SK-N-DZ (cell line): ENCODE measurements around the gene NR2F1-AS1.
"Not testable (repeated sequence)": the region's sequence is repeated elsewhere in the genome, so short reads cannot be mapped to it uniquely, and the experiment has no call there.

ENCODE experiments used
- DNase-seq: peaks from one replicate; pipeline ENCODE4 v3.0.0-alpha.2; 2015; ENCODE audit warnings: low spot score

NR2F1-AS1 gene

GRCh38 chr5:93519740-93520139, 61.3 kb downstream of the NR2F1-AS1 start:
- DNase-seq = no peak

DNA sequence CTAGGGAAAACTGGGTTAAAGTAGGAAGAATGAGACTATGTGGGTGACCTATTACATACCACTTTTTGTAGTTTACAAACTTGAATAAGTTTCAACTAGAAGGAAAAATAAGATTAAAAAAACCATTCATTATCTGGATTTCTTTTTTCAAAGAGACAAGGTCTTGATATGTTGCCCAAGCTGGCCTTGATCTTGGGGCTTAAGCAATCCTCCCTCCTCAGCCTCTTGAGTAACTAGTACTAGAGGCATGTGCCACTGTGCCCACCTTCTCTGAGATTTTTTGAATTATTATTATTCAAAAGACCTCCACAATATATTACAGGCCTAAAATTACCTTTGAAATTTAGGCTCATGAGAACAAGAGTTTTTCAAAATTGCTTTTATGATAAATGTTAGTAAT, 63.2 kb downstream of the NR2F1-AS1 start:
- no peak for DNase-seq

GRCh38 chr5:93513298-93513697, 67.7 kb downstream of the NR2F1-AS1 start:
- no peak for DNase-seq

DNA sequence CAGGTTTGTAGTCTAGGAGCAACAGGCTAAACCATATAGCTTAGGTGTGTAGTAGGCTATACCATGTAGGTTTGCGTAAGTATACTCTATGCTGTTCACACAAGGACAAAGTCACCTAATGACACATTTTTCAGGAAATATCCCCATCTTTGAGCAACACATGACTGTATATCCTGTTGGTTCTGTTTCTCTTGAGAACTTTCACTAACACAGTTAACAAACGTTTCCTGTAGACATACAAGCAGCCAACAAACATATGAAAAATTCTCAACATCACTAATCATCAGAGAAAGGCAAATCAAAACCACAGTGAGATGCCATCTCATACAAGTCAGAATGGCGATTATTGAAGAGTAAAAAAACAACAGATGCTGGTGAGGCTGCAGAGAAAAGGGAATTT, 68.2 kb downstream of the NR2F1-AS1 start:
- no peak for DNase-seq

GRCh38 chr5:93511445-93511844, 69.6 kb downstream of the NR2F1-AS1 start:
- no peak for DNase-seq

- no peak for DNase-seq
Observed at GRCh38 chr5:93510626-93511380, 70.2 kb downstream of the NR2F1-AS1 start.

GRCh38 chr5:93505553-93505952, 75.5 kb downstream of the NR2F1-AS1 start:
- DNase-seq = not testable (repeated sequence)

- DNase-seq = no peak
Observed at GRCh38 chr5:93503598-93504067, 77.4 kb downstream of the NR2F1-AS1 start.

DNA sequence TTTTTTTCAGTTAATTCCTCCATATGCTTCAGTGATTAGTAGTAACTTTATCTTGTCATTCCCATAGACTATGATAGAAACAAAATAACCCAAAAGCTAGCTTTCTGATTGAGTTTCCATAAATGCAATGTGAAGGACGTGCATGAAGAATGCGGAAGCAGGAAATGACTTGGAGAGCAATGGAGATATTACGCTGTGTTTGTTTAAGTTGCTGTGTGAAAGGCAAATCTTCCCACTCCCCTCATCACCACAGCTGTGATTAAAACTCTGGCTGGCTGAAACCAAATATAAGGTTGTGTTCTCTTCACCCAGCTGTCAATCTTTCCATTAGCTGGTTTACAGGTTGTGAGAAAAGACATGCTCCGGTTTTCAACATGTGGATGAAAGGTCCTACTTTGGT, 83.9 kb downstream of the NR2F1-AS1 start:
- peak; percentile 86 for DNase-seq

DNA sequence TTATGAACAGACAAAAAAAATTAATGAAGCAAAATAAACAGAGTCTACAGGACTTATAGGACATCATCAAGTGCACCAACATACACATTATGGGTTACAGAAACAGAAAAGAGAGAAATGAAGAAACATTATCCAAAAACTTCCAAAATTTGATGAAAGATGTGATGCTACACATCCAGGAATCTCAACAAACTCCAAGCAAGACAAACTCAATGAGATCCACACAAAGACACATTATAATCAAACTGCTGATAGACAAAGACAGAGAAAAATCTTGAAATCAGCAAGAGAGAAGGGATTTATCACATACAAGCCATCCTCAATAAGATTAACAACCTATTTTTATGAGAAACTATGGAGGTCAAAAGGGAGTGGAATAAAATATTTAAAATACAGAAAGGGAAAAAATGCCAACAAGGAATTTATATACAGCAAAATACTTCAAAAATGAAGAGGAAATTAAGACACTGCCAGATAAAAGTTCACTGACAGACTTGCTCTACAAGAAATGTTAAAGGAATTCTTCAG, 101.0 kb downstream of the NR2F1-AS1 start:
- DNase-seq = no peak

DNA sequence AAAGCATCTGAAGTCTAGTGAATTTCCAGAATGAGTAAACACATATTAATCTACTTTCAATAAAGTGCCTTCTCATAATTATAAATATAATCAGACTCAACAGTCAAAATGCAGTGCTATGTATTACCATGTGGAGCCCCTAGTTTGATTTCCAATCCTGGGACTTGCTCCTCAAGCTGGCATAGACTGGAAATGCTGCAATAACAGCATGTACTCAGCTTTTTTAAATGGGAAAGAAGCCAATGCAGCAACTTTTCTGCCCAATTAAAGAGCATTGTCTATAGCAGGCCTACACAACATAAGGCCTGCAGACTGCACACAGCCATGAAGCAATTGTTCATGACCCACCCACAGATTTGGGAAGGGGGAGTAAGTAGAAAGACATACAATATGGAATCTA, 103.2 kb downstream of the NR2F1-AS1 start:
- no peak for DNase-seq

DNA sequence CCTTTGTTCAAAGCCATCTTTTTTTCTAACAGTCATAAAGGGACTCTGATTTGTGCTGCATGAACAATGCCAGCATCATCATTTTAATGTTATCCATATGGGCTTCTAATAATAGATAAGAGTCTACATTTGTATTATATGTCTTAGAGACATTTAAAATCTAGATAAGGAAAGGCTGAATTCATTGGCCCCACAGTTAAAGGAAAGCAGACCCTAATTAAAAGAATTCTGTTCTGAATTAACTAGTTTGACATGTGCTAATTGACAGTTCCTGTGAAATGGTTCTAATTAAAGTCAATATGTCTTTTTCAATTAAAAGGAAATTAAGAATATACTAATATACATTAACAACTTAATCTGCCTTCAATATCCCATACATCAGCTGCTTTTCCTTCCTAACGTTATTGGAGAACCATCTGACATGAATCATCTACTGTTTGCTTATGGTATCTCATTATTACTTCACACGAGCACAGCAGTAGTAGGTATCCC, 104.7 kb downstream of the NR2F1-AS1 start:
- DNase-seq = peak; percentile 80

DNA sequence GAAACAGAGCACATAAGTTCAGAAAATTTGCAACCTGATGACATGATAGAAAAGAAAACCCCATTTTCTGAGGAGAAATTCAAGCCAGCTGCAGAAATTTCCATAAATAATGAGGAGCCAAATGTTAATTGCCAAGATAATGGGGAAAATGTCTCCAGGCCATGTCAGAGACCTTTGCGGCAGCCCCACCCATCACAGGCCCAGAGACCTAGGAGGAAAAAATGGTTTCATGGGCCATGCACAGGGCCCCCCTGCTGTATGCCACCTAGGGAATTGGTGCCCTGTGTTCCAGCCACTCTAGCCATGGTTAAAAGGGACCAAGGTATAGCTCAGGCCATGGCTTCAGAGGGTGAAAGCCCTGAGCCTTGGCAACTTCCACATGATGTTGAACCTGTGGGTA, 118.1 kb downstream of the NR2F1-AS1 start:
- DNase-seq = no peak

DNA sequence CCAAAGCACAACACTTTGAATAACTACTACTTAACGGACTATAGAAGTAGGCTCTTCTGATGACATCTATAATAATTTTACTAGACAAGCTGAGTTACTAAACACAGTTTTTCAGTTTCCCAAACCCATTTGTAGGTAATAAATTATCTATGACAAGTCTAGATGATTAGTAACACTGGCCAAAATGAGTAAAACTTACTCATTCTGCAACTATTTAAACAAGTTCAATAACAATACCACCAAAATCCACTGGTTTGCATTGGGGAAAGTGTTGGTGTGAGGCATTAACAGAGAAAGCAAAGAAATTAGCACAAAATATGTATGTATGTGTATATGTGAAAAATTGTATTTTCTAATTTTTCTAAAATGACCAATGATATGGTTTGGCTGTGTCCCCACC, 119.3 kb downstream of the NR2F1-AS1 start:
- DNase-seq = no peak

- no peak for DNase-seq
Observed at GRCh38 chr5:93460286-93460685, 120.7 kb downstream of the NR2F1-AS1 start.

GRCh38 chr5:93456796-93457195, 124.2 kb downstream of the NR2F1-AS1 start:
- DNase-seq = not testable (repeated sequence)

DNA sequence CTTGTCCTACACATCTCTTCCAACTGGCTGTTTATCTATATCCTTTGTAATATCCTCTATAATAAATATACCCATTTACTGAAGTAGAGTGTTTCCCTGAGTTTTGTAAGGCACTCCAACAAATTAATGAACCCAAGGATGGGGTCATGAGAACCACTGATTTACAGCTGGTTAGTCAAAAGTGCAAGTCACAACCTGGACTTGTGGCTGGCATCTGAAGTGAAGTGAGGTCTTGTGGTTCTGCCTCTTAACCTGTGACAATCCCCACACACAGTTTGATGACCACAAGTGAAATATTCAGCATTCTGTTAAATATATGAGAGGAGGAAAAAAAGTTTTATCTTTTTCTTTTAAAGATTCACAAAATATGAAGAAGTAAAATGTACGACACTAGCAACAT, 126.1 kb downstream of the NR2F1-AS1 start:
- DNase-seq = no peak

DNA sequence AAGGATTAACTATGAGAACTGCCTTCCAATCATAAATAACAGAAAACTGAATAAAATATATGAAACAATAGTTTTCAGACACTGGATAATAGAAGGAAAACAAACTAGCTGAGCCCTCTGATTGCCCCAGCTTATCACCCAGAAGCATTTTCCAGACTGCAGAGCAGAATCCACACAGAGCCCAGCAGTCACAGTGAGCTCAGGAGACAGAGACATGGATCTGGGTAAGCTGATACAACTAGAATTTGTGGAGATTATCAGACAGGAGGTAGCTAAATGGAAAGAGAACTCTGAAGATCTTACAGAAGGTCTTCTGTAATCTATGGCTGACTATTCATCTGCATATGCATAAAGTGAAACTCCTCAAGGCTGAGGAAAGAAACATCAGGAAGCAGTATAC, 128.8 kb downstream of the NR2F1-AS1 start:
- no peak for DNase-seq

GRCh38 chr5:93438124-93438523, 142.9 kb downstream of the NR2F1-AS1 start:
- DNase-seq = no peak

DNA sequence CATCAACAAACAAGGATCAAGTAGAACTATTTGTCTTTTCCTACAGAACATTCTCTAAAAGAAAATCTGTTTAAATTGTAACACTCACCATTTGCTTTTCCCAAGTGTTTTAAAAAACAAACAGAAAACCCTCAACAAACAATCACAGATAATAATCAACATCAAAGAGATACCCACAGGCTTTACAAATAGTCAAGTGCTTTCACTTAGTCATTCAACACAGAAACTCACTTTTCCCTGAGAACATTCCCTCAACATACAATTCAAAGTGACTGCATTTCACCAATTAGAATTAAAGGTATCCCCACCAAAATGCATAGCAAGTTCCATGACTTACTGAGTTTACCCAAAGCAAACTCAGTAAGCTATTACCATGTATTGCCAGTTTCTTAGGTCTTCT, 144.9 kb downstream of the NR2F1-AS1 start:
- DNase-seq = no peak

GRCh38 chr5:93433422-93433821, 147.6 kb downstream of the NR2F1-AS1 start:
- DNase-seq = no peak

DNA sequence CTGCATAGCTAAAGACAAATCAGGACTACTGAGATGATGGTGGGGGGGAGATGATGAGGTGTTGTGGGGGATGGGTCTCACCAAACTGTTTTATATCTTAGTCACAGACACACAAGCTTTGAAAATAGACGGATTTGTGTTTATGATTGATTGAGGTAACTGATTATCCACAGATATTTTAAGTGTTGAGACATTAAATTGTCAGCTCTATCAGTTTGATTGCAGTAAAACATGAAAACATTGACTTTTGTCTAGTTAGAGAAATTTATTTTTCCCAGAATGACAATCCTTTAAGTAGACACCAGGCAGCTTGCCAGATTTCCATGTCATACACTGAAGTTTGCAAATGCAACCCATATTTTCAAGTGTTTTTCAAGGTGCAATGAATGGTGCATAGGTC, 149.8 kb downstream of the NR2F1-AS1 start:
- no peak for DNase-seq

- no peak for DNase-seq
Observed at GRCh38 chr5:93430673-93431199, 150.3 kb downstream of the NR2F1-AS1 start.
